HG02981 (cell line): Measurements from ENCODE around the gene CDC20.
"Not testable (repeated sequence)": the region's sequence is repeated elsewhere in the genome, so short reads cannot be mapped to it uniquely, and the experiment has no call there.

Experiments used
- ATAC-seq: cut with Tn5 transposase; IDR thresholded peaks from one replicate; pipeline ENCODE4 v1.9.1; 2021; ENCODE audit warnings: mild to moderate bottlenecking, moderate library complexity; ENCODE audit not compliant: unreplicated experiment

The CDC20 gene

GRCh38 chr1:43354471-43354870 lies 4.3 kb upstream of the CDC20 start:
- ATAC-seq, result no peak

GRCh38 chr1:43354936-43355335 lies 3.8 kb upstream of the CDC20 start:
- ATAC-seq, result no peak

- ATAC-seq, result no peak
Observed at GRCh38 chr1:43357251-43357650, 1.5 kb upstream of the CDC20 start.

- peak; percentile 19 for ATAC-seq
Observed at GRCh38 chr1:43358121-43358745, 548 bp upstream of the CDC20 start.

GRCh38 chr1:43359696-43360095 lies 915 bp downstream of the CDC20 start:
- ATAC-seq, result no peak

GRCh38 chr1:43360616-43361015 lies 1.8 kb downstream of the CDC20 start:
- ATAC-seq, result no peak

GRCh38 chr1:43363283-43363934 lies 4.6 kb downstream of the CDC20 start:
- ATAC-seq, result no peak

- ATAC-seq, result no peak
Observed at GRCh38 chr1:43363935-43364525, 5.2 kb downstream of the CDC20 start.

- ATAC-seq, result no peak
Observed at GRCh38 chr1:43365678-43366077, 6.9 kb downstream of the CDC20 start.

- no peak for ATAC-seq
Observed at GRCh38 chr1:43366179-43366578, 7.4 kb downstream of the CDC20 start.

GRCh38 chr1:43366601-43367025 lies 7.8 kb downstream of the CDC20 start:
- ATAC-seq, result no peak

- ATAC-seq, result peak; percentile 31
Observed at GRCh38 chr1:43367026-43367903, 8.5 kb downstream of the CDC20 start.

- peak; percentile 78 for ATAC-seq
Observed at GRCh38 chr1:43367904-43368645, 9.3 kb downstream of the CDC20 start, which contains the start of gene ELOVL1. ELOVL1 (minus strand) TSS chr1:43368011; CDS start chr1:43365609, 2,402 bp downstream.

GRCh38 chr1:43368646-43369020 lies 9.9 kb downstream of the CDC20 start:
- ATAC-seq, result no peak

GRCh38 chr1:43369779-43370178 lies 11.0 kb downstream of the CDC20 start:
- ATAC-seq, result not testable (repeated sequence)

GRCh38 chr1:43370564-43370963 lies 11.8 kb downstream of the CDC20 start:
- no peak for ATAC-seq

- ATAC-seq, result no peak
Observed at GRCh38 chr1:43372172-43372571, 13.4 kb downstream of the CDC20 start.

GRCh38 chr1:43373066-43373940 lies 14.5 kb downstream of the CDC20 start:
- ATAC-seq, result no peak

GRCh38 chr1:43376723-43377235 lies 18.0 kb downstream of the CDC20 start:
- ATAC-seq, result no peak
